ENCODE measurements around the gene TM4SF18.
A peak's percentile ranks its signal among the peaks of the same experiment; 100 is the strongest.

DNA sequence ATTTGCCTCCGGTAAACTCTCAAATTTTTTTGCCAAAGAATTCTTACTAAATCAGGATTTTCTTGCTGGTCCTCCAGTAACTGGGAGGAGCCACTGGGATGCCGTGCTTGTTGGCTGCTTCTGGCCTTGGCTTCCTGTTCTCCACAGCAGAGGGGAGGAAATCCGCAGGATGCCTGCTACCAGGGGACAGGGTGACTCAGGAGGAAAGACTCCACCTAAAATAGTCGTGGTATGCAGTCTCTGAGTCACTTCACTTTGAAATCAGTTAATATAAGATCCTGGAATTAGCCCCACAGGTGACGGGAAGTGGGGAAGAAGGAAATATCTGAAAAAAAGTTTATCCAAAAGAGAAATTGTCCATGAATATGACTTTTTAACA lies 6.5 kb upstream of the TM4SF18 start:
- TF ChIP-seq, protein P1, sequence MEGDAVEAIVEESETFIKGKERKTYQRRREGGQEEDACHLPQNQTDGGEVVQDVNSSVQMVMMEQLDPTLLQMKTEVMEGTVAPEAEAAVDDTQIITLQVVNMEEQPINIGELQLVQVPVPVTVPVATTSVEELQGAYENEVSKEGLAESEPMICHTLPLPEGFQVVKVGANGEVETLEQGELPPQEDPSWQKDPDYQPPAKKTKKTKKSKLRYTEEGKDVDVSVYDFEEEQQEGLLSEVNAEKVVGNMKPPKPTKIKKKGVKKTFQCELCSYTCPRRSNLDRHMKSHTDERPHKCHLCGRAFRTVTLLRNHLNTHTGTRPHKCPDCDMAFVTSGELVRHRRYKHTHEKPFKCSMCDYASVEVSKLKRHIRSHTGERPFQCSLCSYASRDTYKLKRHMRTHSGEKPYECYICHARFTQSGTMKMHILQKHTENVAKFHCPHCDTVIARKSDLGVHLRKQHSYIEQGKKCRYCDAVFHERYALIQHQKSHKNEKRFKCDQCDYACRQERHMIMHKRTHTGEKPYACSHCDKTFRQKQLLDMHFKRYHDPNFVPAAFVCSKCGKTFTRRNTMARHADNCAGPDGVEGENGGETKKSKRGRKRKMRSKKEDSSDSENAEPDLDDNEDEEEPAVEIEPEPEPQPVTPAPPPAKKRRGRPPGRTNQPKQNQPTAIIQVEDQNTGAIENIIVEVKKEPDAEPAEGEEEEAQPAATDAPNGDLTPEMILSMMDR (conservative IDR thresholded peaks at IDR 0.05; ENCODE audit: low read depth in 2 of 2), result no peak
- TF ChIP-seq REST (IDR thresholded peaks at IDR 0.05; ENCODE audit: unreplicated experiment), result no peak
- no peak for TF ChIP-seq CREB1 (CRISPR knock-in tag; IDR thresholded peaks at IDR 0.05; ENCODE audit: low read depth)
- TF ChIP-seq EZH2 (IDR thresholded peaks at IDR 0.05; ENCODE audit: low read depth, unreplicated experiment), result no peak
- no peak for TF ChIP-seq POLR2AphosphoS5 (IDR thresholded peaks at IDR 0.05; ENCODE audit: low read depth)
- no peak for TF ChIP-seq ZNF331 (CRISPR knock-in tag; IDR thresholded peaks at IDR 0.05; ENCODE audit: low read depth)
- TF ChIP-seq EZH2phosphoT487 (IDR thresholded peaks at IDR 0.05; ENCODE audit: unreplicated experiment), result no peak
- TF ChIP-seq, protein P2, sequence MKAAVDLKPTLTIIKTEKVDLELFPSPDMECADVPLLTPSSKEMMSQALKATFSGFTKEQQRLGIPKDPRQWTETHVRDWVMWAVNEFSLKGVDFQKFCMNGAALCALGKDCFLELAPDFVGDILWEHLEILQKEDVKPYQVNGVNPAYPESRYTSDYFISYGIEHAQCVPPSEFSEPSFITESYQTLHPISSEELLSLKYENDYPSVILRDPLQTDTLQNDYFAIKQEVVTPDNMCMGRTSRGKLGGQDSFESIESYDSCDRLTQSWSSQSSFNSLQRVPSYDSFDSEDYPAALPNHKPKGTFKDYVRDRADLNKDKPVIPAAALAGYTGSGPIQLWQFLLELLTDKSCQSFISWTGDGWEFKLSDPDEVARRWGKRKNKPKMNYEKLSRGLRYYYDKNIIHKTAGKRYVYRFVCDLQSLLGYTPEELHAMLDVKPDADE (IDR thresholded peaks at IDR 0.05), result no peak
- TF ChIP-seq JUNB (IDR thresholded peaks at IDR 0.05; ENCODE audit: unreplicated experiment), result no peak
- peak; percentile 31; the same call in 1 of the 2 replicates for TF ChIP-seq ZNF462 (CRISPR knock-in tag; IDR thresholded peaks at IDR 0.05)
- no peak for TF ChIP-seq NANOG (IDR thresholded peaks at IDR 0.05; ENCODE audit: borderline replicate concordance)
- TF ChIP-seq STAT1 (IDR thresholded peaks at IDR 0.05; ENCODE audit: unreplicated experiment), result no peak
- no peak for TF ChIP-seq ZNF114 (CRISPR knock-in tag; IDR thresholded peaks at IDR 0.05)
